PC-9 (cell line): Measurements from ENCODE around the gene HMX1.

Experiments used
- EZH2 ChIP-seq: fragments of 200-600 bp; sonication (generic); IDR thresholded peaks from 2 replicates; pipeline ENCODE4 v1.8.0; 2017; ENCODE audit warnings: antibody characterized with exemption, low read depth
- TF ChIP-seq, protein P1 (sequence below): fragments of 200-600 bp; sonication (generic); conservative IDR thresholded peaks from 2 replicates; pipeline ENCODE4 v1.6.1; 2017; ENCODE audit warnings: mixed run types, antibody characterized with exemption, mild to moderate bottlenecking, moderate library complexity

GRCh38 chr4:8870647-8871416 lies 807 bp downstream of the HMX1 start:
- no peak for TF ChIP-seq EZH2
- TF ChIP-seq, protein P1, sequence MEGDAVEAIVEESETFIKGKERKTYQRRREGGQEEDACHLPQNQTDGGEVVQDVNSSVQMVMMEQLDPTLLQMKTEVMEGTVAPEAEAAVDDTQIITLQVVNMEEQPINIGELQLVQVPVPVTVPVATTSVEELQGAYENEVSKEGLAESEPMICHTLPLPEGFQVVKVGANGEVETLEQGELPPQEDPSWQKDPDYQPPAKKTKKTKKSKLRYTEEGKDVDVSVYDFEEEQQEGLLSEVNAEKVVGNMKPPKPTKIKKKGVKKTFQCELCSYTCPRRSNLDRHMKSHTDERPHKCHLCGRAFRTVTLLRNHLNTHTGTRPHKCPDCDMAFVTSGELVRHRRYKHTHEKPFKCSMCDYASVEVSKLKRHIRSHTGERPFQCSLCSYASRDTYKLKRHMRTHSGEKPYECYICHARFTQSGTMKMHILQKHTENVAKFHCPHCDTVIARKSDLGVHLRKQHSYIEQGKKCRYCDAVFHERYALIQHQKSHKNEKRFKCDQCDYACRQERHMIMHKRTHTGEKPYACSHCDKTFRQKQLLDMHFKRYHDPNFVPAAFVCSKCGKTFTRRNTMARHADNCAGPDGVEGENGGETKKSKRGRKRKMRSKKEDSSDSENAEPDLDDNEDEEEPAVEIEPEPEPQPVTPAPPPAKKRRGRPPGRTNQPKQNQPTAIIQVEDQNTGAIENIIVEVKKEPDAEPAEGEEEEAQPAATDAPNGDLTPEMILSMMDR, result no peak
